Stomach (tissue), 4 donors: Measurements from ENCODE around the gene CYP3A7.

ENCODE experiments used
- CTCF ChIP-seq, 7 experiments: fragments of 450-650 bp in 4 of 7; fragments of 200-600 bp in 3 of 7; sonication (generic) in 3 of 7; IDR thresholded peaks; one replicate each; pipeline ENCODE4 v1.5.1; 2016 to 2019; ENCODE audit warnings: antibody characterized with exemption in 7 of 7, control low read depth in 2 of 7, mild to moderate bottlenecking in 1 of 7
- POLR2A ChIP-seq, 4 donors: fragments of 450-650 bp; IDR thresholded peaks; one replicate each; pipeline ENCODE4 v1.6.1; 2016; ENCODE audit warnings: antibody characterized with exemption in 4 of 4, control low read depth in 2 of 4, mild to moderate bottlenecking in 1 of 4, moderate library complexity in 1 of 4
- POLR2AphosphoS5 ChIP-seq, 3 donors: sonication (generic); formaldehyde crosslinking; IDR thresholded peaks; one replicate each; pipeline ENCODE4 v1.6.1; 2016; ENCODE audit warnings: antibody characterized with exemption in 3 of 3

- TF ChIP-seq POLR2A (IDR thresholded peaks at IDR 0.05), result no peak
- TF ChIP-seq CTCF (IDR thresholded peaks at IDR 0.05), result no peak
- TF ChIP-seq POLR2AphosphoS5 (IDR thresholded peaks at IDR 0.05), result no peak
Observed at GRCh38 chr7:99755085-99755484, 20.1 kb upstream of the CYP3A7 start.
